ENCODE data around the gene IPP. TPM values are rescaled to one million over a fixed set of nuclear protein-coding genes. Genes with fewer than 3 reads are reported as not detected.

IPP gene
- total RNA-seq, 1 donor from 2014 or later = 18.8 TPM

DNA sequence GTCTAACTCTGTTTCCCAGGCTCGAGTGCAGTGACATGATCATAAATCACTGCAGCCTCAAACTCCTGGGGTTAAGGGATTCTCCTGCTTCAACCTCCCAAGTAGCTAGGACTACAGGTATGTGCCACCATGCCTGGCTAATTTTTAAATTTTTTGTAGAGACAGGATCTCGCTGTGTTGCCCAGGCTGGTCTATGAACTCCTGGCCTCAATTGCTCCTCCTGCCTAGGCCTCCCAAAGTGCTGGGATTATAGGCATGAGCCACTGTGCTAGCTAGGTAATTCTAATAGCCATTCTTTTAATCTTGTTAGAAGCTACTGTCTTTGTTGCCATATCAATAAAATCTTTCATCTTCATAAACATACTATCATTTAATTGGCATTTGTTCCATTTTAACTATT lies 39.1 kb upstream of the IPP start:
- TF ChIP-seq, protein P1, sequence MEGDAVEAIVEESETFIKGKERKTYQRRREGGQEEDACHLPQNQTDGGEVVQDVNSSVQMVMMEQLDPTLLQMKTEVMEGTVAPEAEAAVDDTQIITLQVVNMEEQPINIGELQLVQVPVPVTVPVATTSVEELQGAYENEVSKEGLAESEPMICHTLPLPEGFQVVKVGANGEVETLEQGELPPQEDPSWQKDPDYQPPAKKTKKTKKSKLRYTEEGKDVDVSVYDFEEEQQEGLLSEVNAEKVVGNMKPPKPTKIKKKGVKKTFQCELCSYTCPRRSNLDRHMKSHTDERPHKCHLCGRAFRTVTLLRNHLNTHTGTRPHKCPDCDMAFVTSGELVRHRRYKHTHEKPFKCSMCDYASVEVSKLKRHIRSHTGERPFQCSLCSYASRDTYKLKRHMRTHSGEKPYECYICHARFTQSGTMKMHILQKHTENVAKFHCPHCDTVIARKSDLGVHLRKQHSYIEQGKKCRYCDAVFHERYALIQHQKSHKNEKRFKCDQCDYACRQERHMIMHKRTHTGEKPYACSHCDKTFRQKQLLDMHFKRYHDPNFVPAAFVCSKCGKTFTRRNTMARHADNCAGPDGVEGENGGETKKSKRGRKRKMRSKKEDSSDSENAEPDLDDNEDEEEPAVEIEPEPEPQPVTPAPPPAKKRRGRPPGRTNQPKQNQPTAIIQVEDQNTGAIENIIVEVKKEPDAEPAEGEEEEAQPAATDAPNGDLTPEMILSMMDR (conservative IDR thresholded peaks at IDR 0.05) = no peak
- H3K4me3 Mint-ChIP-seq = no peak overlapping the region
- no peaks in the 10 kb centered on the region for H3K9me3 Mint-ChIP-seq
- no peak for DNase-seq (ENCODE audit: low read depth, low spot score)
- no peak overlapping the region for H3K27ac Mint-ChIP-seq (ENCODE audit: unreplicated experiment)
- peaks cover 3% of the 10 kb centered on the region for H3K27me3 Mint-ChIP-seq (ENCODE audit: low read depth)
- no peaks in the 10 kb centered on the region for H3K4me1 Mint-ChIP-seq
- H3K36me3 Mint-ChIP-seq (ENCODE audit: low read depth) = no peaks in the 10 kb centered on the region

DNA sequence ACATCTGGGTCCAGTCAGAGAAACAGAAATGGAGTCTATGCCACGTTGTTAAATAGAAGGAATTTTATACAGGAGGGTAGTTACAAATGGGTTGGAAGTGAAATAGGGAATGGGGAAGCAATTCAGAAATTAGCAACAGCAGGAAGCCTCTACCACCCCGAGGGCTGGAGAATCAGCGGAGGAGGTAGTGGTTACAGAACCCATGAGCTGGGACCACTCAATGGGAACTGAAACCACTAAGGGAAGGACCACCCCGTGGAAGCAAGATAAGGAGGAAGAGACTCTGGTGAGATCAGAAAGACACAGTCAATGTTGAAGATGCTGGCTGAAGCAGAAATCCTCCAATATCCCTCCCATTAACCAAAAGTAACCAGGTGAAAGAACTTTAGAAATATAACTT lies 37.5 kb upstream of the IPP start:
- DNase-seq (ENCODE audit: low read depth, low spot score) = no peak
- no peaks in the 10 kb centered on the region for H3K4me1 Mint-ChIP-seq

DNA sequence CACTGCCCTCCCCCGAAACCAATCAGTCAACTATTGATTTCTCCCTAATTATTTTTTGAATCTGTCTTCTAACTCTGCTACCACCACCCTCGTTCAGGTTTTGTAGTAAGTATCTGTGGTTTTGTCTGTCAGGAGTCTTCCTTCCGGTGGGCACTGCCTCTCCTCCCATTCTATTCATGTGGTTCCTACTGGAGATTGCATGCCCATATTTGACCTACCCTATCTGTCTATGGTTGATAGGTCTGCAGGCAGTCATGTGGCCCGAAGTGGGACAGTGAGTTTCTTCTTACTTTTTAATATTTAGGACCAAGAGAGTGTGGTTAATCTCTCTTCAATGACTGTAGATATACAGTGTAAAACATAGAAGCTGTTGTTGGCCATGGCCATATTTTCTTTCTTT lies 35.1 kb upstream of the IPP start:
- H3K9me3 Mint-ChIP-seq = no peaks in the 10 kb centered on the region
- TF ChIP-seq, protein P1 (conservative IDR thresholded peaks at IDR 0.05) = no peak
- no peaks in the 10 kb centered on the region for H3K36me3 Mint-ChIP-seq (ENCODE audit: low read depth)
- DNase-seq (ENCODE audit: low read depth, low spot score) = no peak
- peaks cover 10% of the 10 kb centered on the region for H3K27me3 Mint-ChIP-seq (ENCODE audit: low read depth)
- no peaks in the 10 kb centered on the region for H3K4me1 Mint-ChIP-seq
- H3K27ac Mint-ChIP-seq (ENCODE audit: unreplicated experiment) = peak overlapping the region; percentile 61
- H3K4me3 Mint-ChIP-seq = no peak overlapping the region

More for the DNA sequence above, 37.5 kb upstream of the IPP start:
- Mint-ChIP-seq H3K27me3 (ENCODE audit: low read depth) (peaks cover under 1% of the 10 kb centered on the region), H3K4me3 (no peak overlapping the region), H3K36me3 (ENCODE audit: low read depth) (no peaks in the 10 kb centered on the region), H3K27ac (ENCODE audit: unreplicated experiment) (no peak overlapping the region), H3K9me3 (no peaks in the 10 kb centered on the region)
- TF ChIP-seq, protein P1 (conservative IDR thresholded peaks at IDR 0.05) = no peak

DNA sequence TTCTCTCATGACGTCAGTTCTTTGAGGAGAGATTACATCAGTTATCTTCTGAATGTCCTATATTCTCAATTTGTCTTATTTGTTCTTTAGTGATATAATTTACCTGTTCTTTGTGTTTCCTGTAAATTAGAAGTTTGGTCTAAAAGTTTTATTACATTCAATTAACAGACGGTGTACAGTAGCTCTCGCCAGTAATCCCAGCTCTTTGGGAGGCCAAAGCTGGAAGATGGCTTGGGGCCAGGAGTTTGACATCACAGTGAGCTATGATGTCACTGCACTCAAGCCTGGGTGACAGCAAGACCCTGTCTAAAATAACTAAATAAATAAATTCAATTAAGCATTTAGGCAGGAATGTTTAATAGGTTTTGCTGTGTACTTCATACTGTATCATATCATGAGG lies 25.3 kb upstream of the IPP start:
- H3K9me3 Mint-ChIP-seq = no peaks in the 10 kb centered on the region
- peaks cover 4% of the 10 kb centered on the region for H3K27me3 Mint-ChIP-seq (ENCODE audit: low read depth)
- no peaks in the 10 kb centered on the region for H3K4me1 Mint-ChIP-seq
- H3K4me3 Mint-ChIP-seq = no peak overlapping the region
- TF ChIP-seq, protein P1 (conservative IDR thresholded peaks at IDR 0.05) = no peak
- DNase-seq (ENCODE audit: low read depth, low spot score) = no peak
- H3K36me3 Mint-ChIP-seq (ENCODE audit: low read depth) = no peaks in the 10 kb centered on the region
- H3K27ac Mint-ChIP-seq (ENCODE audit: unreplicated experiment) = no peak overlapping the region

DNA sequence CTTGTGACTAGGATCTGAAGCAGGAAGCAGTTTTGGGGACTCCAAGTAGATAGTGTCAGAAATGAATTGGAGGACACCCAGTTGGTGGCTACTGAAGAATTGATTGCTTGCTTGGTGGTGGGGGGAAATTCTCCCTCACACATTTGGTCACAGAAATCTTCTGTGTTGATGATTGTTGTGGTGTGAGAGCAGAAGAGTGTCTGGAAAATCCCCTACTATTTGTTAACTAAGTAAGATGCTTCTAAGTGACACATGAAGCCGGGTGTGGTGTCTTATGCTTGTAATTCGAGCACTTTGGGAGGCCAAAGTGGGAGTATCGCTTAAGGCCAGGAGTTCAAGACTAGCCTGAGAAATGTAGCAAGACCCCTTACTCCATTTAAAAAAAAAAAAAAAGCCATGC lies 22.5 kb upstream of the IPP start:
- Mint-ChIP-seq H3K36me3 (ENCODE audit: low read depth) (no peaks in the 10 kb centered on the region), H3K4me3 (no peak overlapping the region), H3K9me3 (no peaks in the 10 kb centered on the region), H3K4me1 (no peaks in the 10 kb centered on the region), H3K27me3 (ENCODE audit: low read depth) (no peaks in the 10 kb centered on the region), H3K27ac (ENCODE audit: unreplicated experiment) (no peak overlapping the region)
- no peak for DNase-seq (ENCODE audit: low read depth, low spot score)
- TF ChIP-seq, protein P1 (conservative IDR thresholded peaks at IDR 0.05) = no peak

All from neural crest cell (in vitro differentiated cells).